HK-2 (cell line): Measurements from ENCODE around the gene SUGCT.
"Not testable (repeated sequence)": the region's sequence is repeated elsewhere in the genome, so short reads cannot be mapped to it uniquely, and the experiment has no call there.

ENCODE experiments used
- DNase-seq: peaks from one replicate; pipeline ENCODE4 v3.0.0-alpha.2; 2018; ENCODE audit not compliant: unreplicated experiment

The SUGCT gene

GRCh38 chr7:40248681-40249080, 113.9 kb downstream of the SUGCT start:
- DNase-seq, result no peak

DNA sequence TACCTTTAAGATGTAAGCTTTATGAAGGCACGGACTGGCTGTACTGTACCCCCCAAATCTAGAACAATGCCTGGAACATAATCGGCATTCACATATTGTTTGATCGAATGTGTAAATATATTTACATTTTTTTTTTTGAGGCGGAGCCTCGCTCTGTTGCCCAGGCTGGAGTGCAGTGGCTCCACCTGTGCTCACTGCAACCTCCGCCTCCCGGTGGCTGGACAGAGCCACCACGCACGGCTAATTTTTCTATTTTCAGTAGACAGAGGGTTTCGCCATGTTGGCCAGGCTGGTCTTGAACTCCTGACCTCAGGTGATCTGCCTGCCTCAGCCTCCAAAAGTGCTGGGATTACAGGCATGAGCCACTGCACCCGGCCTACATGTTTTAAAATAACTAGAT, 118.6 kb downstream of the SUGCT start:
- not testable (repeated sequence) for DNase-seq

DNA sequence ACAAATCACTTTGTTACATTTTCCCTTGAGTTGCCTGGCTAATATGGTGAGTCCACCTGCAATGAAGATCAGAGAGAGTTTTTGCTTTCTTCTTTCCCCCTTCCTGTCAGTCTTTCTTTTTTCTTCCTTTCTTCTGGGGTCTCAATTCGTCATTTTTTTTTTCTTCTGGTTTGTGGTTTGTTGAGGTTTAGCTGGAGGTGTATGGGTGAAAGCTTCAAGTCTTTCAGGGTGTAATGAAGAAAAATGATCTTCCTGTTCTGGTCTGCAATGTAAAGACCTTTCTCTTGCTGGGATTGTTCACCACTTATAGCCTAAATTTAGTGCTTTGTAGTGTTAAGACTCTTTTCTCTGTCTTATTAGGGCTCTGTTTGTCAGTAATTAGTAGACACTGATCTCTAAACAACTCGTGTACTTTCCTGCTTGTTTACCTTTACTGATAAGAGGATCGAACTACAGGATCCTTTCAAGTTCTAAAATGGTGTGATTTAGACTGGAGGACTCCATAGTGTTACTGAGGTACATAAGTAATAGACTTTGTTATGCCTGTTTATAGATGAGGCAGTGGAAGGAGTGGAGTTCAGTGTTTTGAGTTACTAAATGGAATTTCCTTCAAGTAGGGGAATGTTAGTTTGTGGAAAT, 129.1 kb downstream of the SUGCT start:
- no peak for DNase-seq

GRCh38 chr7:40267583-40267982, 132.8 kb downstream of the SUGCT start:
- no peak for DNase-seq

DNA sequence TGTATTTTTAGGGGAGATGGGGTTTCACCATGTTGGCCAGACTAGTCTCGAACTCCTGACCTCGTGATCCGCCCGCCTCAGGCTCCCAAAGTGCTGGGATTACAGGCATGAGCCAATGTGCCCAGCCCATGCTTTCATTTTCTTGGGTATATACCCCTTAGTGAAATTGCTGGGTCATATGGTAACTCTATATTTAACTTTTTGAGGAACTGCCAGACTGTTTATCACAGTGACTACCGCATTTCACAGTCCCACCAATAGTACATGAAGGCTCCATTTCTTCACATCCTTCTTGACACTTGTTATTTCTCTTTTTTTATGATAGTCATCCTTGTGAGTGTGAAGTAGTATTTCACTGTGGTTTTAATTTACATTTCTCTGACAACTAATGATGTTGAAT, 134.0 kb downstream of the SUGCT start:
- not testable (repeated sequence) for DNase-seq

DNA sequence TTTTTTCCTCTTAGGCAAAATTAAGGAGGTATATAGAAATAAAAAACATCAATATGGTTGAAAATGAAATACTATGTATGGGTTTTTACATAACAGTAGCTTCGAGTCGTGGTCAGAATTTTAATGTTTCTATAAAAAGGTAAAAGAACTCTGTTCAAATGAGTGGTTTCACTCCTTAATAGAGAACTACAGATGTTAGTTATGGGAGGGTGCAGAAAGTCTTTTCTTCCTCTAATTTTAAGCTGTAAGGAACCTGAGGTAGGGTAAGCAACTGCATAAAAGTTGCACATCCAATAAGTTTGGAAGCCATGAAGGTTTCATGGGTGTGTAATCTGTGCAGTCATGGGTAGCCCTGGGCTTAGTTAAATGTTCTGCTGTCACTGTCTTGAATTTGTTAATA, 141.3 kb downstream of the SUGCT start:
- no peak for DNase-seq

- DNase-seq, result no peak
Measured at GRCh38 chr7:40279991-40280390, 145.2 kb downstream of the SUGCT start.

GRCh38 chr7:40282858-40283257, 148.1 kb downstream of the SUGCT start:
- DNase-seq, result no peak

DNA sequence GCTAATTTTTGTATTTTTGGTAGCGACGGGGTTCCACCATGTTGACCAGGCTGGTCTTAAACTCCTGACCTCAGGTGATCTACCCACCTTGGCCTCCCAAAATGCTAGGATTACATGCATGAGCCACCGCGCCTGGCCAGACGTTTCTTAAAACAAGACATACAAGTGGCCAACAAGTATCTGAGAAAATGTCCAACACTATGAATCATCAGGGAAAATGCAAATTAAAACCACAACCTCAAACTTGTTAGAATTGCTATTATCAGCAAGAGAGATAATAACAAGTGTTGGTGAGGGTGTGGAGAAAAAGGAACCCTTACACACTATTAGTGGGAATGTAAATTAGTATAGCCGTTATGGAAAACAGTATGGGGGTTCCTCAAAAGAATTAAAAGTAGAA, 148.6 kb downstream of the SUGCT start:
- DNase-seq, result no peak

DNA sequence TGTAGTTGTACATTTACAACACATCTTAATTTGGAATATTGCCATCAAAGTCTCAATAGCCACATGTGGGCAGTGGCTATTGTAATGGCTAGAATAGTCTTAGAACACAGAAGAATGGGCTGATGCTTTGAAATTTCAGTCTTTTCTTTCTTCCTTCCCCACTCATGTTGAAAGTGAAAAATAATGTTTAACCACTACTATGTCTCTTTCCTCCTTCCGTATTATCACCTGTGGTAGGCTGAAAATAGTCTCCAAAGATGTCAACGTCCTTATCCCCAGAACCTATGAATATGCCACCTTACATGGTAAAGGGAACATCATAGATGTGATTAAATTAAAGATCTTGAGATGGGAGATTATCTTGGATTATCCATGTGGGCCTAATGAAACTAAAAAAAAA, 154.0 kb downstream of the SUGCT start:
- no peak for DNase-seq

DNA sequence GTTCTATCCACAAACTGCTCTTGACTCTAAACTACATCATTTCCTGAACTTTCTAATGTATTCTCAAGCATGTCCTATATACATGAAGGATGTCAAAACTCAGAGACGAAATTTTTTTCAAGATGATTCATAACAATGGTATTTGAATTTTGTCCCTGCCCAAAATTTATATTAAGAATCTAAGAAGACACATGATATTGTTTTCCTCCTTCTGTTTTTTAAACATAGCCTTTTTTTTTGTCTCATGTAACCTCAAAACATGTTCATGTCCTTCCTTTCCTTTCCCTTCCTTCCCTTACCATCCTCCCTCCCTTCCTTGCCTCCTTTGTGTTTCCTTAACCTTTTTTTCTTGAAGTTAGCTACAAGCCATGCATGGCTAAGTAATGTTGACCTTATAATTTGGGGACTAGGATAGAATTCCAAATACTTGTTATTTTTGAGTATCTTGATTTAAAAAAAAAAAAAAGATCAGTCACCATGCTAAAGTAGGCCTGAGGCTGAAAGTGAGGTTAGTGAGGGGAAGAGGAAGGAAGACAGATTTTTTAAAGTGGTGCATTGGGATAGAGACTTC, 163.0 kb downstream of the SUGCT start:
- no peak for DNase-seq

GRCh38 chr7:40298421-40298820, 163.6 kb downstream of the SUGCT start:
- no peak for DNase-seq

- DNase-seq, result peak; percentile 50
Measured at GRCh38 chr7:40299097-40299496, 164.3 kb downstream of the SUGCT start.

- DNase-seq, result no peak
Measured at GRCh38 chr7:40300146-40300670, 165.4 kb downstream of the SUGCT start.

DNA sequence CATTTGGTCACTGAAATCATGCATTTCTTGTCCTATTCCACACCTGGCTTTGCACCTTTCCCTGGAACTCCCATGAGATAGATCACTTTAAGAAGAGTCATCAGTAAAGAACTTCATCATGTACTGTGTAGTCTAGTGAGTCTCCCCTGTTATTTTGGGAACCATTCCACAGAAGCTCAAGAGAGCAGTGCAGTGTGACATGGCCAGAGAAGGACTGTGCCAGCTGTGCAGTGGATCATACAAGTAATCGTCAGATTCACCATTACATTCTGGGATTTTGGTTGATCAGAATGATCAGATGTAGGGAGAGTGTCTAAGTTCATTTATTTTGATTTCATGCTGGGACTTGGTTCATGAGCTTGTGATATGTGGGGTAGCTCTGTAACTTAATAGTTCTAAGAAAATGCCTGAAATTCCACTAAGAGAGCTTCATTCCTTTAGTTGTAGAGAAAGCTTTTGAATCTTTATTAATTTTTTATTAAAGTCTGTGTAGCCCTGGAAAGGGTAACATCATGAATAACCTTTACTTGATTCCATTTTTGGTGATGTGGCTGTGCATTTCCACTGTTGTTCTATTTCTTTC, 166.8 kb downstream of the SUGCT start:
- no peak for DNase-seq

DNA sequence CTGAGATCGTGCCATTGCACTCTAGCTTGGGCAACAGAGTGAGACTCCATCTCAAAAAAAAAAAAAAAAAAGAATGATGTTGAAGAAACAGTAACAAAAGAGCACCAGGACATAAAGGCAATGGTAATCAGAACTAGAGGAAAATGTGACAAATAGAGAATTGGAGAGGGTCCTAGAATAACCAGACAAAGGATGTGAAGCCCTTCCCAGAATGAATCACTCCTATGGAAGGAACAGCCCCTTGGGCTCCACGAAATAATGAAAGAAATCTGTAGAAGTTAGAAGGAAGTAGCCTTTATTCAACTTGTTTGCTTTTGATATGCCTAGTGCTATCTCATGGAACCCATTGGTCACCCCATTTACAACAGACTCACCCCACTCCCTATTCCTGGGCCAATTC, 169.2 kb downstream of the SUGCT start:
- DNase-seq, result no peak

DNA sequence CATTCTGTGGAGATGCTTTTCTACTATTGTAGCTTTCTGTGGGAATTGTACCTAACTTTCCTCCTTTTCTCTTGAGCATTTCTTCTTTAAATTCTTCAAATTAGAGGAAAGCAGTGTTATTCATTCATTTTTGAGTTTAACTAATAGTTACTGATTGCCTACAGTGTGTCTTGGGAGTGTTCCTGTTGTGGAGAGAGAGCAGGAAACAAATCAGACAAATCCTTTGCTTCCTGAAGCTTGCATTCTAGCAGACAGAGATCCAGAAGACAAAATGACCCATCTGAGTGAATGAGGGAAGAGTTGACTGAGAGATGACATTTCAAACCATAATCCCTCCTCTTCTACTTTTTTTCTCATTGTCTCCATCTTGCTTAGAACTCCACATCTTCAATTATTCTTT, 170.4 kb downstream of the SUGCT start:
- DNase-seq, result no peak

DNA sequence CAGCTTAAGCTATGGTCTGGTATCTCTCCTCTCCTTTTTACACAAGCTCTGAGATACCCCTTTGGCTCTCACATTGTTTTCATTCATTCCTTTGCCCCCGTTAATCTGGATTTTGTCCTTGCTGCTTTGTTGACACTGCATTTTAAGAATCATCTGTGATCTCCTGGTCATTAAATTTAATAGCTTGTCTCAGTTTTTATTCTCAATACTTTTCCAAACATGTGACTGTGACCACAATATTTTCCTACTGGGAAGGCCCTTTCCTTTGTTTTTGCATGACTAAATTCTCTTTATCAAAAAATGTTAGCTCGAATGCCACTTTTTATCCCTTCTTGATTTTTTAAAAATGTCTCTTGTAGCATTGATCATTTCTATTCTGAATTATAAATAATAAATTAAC, 171.2 kb downstream of the SUGCT start:
- no peak for DNase-seq

DNA sequence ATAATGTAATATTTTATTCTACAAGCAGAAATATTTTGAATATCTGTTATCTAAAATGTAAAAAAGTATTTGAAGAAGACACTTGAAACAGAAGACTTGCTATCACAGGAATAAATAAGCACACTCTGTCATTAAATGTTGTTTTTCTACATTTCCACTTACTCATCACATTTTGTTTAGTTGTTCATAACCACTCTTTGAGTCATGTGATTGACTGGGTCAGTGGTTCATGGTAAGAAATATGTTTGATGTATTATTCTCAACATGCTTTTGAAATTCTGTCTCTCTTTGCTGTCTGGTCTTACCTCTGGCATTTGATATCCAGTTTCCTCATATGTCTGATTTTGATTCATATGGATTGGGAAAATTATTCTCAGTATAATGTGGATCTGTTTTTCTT, 171.8 kb downstream of the SUGCT start:
- no peak for DNase-seq

DNA sequence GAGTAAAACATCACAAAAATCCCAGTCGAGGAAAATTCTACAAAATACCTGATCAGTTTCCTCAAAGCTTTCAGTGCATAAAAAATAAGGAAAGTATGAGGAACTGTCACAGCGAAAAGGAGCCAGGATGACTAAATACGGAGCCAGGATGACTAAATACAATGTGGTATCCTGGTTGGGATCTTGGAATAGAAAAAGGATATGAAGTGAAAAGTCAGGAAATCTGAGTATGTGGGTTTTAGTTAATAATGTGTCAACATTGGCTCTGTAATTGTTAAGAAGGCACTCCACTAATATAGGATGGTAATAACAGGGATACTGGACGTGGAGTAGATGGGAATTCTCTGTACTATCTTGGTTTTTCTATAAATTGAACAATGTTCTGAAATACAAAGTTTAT, 175.5 kb downstream of the SUGCT start:
- DNase-seq, result no peak

DNA sequence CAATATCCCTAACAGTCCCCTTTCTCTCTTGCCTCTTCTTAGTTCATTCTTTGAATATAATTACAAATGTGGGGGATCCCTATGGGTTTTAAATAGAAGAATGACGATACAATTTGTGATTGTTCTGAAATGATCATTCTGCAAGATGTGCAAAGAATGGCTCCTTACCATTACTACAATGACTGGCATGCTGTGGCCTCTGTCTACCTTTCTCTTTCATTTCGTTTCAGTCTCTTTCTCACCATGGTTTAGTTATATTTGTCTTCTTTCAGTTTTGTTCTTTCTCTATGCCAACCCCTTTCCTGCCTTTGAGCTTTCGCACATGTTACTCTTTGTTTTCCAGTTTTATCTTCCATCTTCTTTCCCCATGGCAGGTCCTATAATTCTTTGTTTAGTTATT, 176.5 kb downstream of the SUGCT start:
- no peak for DNase-seq

- no peak for DNase-seq
Measured at GRCh38 chr7:40315277-40315676, 180.5 kb downstream of the SUGCT start.

- no peak for DNase-seq
Measured at GRCh38 chr7:40316176-40316575, 181.4 kb downstream of the SUGCT start.

- DNase-seq, result no peak
Measured at GRCh38 chr7:40324914-40325313, 190.1 kb downstream of the SUGCT start.
